ENCODE results near the gene FUT3.

GRCh38 chr19:5851302-5851701 is at the start of gene FUT3:
- TF ChIP-seq CTCF (IDR thresholded peaks at IDR 0.05; ENCODE audit: low read length) (no peak), EZH2 (IDR thresholded peaks at IDR 0.05; ENCODE audit: borderline replicate concordance, low read length) (no peak)

Measured in OCI-LY1 (cell line).